Esophagus squamous epithelium (tissue), 5 donors: ENCODE data around the gene CSRP1. TPM values are rescaled to one million over a fixed set of nuclear protein-coding genes. Genes with fewer than 3 reads are reported as not detected.

ENCODE experiments used
- DNase-seq: peaks from one replicate; lab custom pipeline; 2025; lab: John Stamatoyannopoulos, UW
- H3K27ac ChIP-seq, 4 donors: fragments of 200-600 bp; sonication (generic); one replicate each; pipeline ENCODE4 v1.5.1; 2016 to 2019; ENCODE audit warnings: mild to moderate bottlenecking in 1 of 4
- H3K27me3 ChIP-seq, 4 donors: fragments of 200-600 bp; sonication (generic); 1 replicate in 3 of 4; 2 replicates in 1 of 4; pipeline versions ENCODE4 v1.5.1 to v1.6.0; 2017 to 2021; ENCODE audit warnings: antibody characterized with exemption in 1 of 4
- H3K36me3 ChIP-seq, 3 donors: fragments of 200-600 bp; sonication (generic); one replicate each; pipeline ENCODE4 v1.5.1; 2016 to 2019
- H3K4me1 ChIP-seq, 3 donors: fragments of 200-600 bp; sonication (generic); one replicate each; pipeline ENCODE4 v1.5.1; 2017 to 2019
- H3K4me3 ChIP-seq, 4 donors: fragments of 200-600 bp; sonication (generic); 1 replicate in 3 of 4; 2 replicates in 1 of 4; pipeline ENCODE4 v1.5.1; 2016 to 2019; ENCODE audit warnings: mild to moderate bottlenecking in 2 of 4, moderate library complexity in 1 of 4
- H3K9me3 ChIP-seq, 3 donors: fragments of 200-600 bp; sonication (generic); one replicate each; pipeline ENCODE4 v1.5.1; 2016 to 2019
- POLR2A ChIP-seq, 4 donors: fragments of 450-650 bp; IDR thresholded peaks; one replicate each; pipeline ENCODE4 v1.6.1; 2017; ENCODE audit warnings: antibody characterized with exemption in 4 of 4, mild to moderate bottlenecking in 4 of 4, moderate library complexity in 3 of 4
- WGBS, 2 donors: methylation state at CpG; one replicate each; pipeline ENCODE4 v1.1.5; 2018; 5-methylcytosine and 5-hydroxymethylcytosine counted together
- intact Hi-C: fragments of 100-400 bp; cut with DNase I; formaldehyde crosslinking; loops from one replicate; pipeline ENCODE4 v1.15.0; 2022
- total RNA-seq, 4 donors: library from RNA; depleted of rRNA; stranded (reverse); fragments of >200 nt; gene quantifications; one replicate each; pipeline ENCODE4 v1.1.0, GENCODE V29; 2016
- TF ChIP-seq, protein P1 (sequence below), 6 experiments: fragments of 450-650 bp in 4 of 6; fragments of 200-600 bp in 2 of 6; sonication (generic) in 2 of 6; IDR thresholded peaks; one replicate each; pipeline ENCODE4 v1.5.1; 2016 to 2019; ENCODE audit warnings: antibody characterized with exemption in 6 of 6, mild to moderate bottlenecking in 4 of 6, moderate library complexity in 4 of 6
- donor health status: DM: yes; HTN: yes; CAD: no.

Gene CSRP1
- total RNA-seq, 4 donors from 2014 or later: 243 to 1,044 (median 363) TPM

DNA sequence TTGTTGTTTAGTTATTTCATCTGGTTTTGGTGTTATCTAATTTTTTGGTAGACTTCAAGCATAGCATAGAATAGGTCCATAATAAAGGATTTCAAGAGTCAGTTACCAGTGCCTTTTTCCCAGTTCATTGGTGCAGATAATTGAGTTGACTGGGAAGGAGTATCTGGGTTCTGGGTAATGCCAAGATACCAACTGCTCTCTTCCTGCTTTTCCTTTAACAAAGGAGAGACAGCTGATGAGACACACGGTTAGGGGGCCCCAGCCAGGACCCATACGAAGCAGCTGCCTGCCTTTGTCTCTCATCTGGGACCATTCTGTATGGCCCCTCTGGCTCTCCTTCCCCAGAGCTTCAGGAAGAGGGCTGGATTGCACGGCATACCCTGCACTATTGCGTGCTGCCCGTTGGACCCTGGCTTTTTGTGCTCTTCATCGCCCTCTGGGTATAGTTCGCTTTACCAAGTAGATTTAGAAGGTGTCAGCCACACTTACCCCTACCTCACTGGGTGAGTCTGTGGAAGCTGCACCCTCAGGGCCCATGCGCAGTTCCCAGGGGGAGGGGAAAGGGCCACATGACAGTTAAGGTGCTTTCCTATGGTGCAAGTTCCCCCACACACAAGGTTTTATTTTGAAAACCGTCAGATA, 39.0 kb upstream of the CSRP1 start:
- Histone ChIP-seq H3K9me3 (no peaks in the 10 kb centered on the region), H3K27me3 (peaks cover 0 to 14% (median 0%) of the 10 kb centered on the region in 4 donors), H3K36me3 (no peaks in the 10 kb centered on the region), H3K27ac (peak overlapping the region in 1 of 4 donors; percentile 31), H3K4me3 (no peak overlapping the region), H3K4me1 (peaks cover 0 to 51% (median 22%) of the 10 kb centered on the region in 3 donors)
- intact Hi-C loops: no loop called here
- TF ChIP-seq, protein P1, sequence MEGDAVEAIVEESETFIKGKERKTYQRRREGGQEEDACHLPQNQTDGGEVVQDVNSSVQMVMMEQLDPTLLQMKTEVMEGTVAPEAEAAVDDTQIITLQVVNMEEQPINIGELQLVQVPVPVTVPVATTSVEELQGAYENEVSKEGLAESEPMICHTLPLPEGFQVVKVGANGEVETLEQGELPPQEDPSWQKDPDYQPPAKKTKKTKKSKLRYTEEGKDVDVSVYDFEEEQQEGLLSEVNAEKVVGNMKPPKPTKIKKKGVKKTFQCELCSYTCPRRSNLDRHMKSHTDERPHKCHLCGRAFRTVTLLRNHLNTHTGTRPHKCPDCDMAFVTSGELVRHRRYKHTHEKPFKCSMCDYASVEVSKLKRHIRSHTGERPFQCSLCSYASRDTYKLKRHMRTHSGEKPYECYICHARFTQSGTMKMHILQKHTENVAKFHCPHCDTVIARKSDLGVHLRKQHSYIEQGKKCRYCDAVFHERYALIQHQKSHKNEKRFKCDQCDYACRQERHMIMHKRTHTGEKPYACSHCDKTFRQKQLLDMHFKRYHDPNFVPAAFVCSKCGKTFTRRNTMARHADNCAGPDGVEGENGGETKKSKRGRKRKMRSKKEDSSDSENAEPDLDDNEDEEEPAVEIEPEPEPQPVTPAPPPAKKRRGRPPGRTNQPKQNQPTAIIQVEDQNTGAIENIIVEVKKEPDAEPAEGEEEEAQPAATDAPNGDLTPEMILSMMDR (IDR thresholded peaks at IDR 0.05): no peak
- TF ChIP-seq POLR2A (IDR thresholded peaks at IDR 0.05): no peak
- DNase-seq: no peak
- WGBS, 2 donors: 53 to 59% methylated on average over 9 of the region's 9 CpGs

DNA sequence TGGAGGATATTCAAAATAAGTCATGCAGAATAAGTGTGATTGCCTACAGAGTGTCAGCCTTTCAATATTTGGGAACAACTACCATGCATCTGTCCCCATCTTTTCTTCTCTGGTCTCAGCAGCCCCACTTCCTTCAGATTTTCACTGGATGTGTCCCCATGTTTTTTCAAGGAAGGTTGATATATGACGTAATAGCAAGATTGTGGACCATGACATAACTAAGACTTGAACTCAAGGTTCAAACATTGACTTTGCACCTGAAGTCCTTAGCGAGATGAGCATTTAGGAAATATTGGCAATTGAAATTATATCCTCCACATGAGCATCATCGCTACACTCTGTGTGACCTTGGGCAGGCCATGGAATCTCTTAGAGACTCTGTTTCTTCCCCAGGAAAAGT, 37.8 kb upstream of the CSRP1 start:
- H3K36me3 ChIP-seq: no peaks in the 10 kb centered on the region
- H3K27ac ChIP-seq: peak overlapping the region in 2 of 4 donors; percentile 19 to 27
- TF ChIP-seq POLR2A (IDR thresholded peaks at IDR 0.05): no peak
- TF ChIP-seq, protein P1 (IDR thresholded peaks at IDR 0.05): no peak
- H3K9me3 ChIP-seq: no peaks in the 10 kb centered on the region
- 88 to 91% methylated on average over 3 of the region's 3 CpGs for WGBS, 2 donors
- H3K4me3 ChIP-seq: no peak overlapping the region
- DNase-seq: no peak
- peaks cover 1 to 64% (median 31%) of the 10 kb centered on the region in 3 donors for H3K4me1 ChIP-seq
- intact Hi-C loops: no loop called here
- peaks cover 0 to 21% (median 2%) of the 10 kb centered on the region in 4 donors for H3K27me3 ChIP-seq

DNA sequence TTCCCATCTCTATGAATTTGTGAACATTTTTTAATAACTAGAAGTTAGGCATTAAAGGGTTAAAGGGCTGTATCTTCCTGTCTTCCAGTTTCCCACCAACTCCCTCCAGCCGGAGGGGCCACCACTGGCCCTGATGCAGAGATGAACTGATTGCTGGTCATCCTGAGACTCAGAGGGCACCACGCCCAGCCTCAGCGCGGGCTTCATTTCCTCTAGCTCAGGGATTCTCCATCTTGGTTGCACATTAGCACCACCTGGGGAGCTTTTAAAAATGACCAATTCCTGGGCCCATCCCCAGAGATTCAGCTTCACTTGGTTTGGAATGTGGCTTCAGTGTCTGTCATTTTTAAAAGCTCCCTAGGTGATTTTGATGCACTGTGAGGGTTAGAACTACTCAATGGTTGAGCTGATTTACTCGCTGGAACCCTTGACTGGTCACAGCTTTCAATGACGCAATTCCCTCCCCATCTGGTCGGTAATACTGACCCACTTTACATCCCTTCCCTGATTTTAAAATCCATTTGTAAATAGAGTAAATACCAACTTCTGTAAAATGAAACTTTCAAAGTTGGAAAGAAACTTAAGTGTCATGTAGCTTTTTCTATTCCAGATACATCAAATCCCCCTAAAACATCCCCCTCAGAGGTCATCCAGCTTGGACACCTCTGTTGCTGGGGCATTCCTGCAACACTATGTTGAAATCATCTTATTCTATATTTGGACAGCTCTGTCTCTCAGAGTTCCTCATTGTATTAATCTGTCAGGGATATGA, 37.1 kb upstream of the CSRP1 start:
- peak overlapping the region in 3 of 4 donors; percentile 19 to 92 (median 78) for H3K27ac ChIP-seq
- H3K36me3 ChIP-seq: no peaks in the 10 kb centered on the region
- intact Hi-C loops: no loop called here
- TF ChIP-seq, protein P1 (IDR thresholded peaks at IDR 0.05): no peak
- TF ChIP-seq POLR2A (IDR thresholded peaks at IDR 0.05): no peak
- peaks cover 8 to 65% (median 32%) of the 10 kb centered on the region in 3 donors for H3K4me1 ChIP-seq
- no peak overlapping the region for H3K4me3 ChIP-seq
- WGBS, 2 donors: 52 to 73% methylated on average over 5 to 7 of the region's 7 CpGs
- H3K27me3 ChIP-seq: peaks cover 0 to 28% (median 4%) of the 10 kb centered on the region in 4 donors
- no peaks in the 10 kb centered on the region for H3K9me3 ChIP-seq
- no peak for DNase-seq

DNA sequence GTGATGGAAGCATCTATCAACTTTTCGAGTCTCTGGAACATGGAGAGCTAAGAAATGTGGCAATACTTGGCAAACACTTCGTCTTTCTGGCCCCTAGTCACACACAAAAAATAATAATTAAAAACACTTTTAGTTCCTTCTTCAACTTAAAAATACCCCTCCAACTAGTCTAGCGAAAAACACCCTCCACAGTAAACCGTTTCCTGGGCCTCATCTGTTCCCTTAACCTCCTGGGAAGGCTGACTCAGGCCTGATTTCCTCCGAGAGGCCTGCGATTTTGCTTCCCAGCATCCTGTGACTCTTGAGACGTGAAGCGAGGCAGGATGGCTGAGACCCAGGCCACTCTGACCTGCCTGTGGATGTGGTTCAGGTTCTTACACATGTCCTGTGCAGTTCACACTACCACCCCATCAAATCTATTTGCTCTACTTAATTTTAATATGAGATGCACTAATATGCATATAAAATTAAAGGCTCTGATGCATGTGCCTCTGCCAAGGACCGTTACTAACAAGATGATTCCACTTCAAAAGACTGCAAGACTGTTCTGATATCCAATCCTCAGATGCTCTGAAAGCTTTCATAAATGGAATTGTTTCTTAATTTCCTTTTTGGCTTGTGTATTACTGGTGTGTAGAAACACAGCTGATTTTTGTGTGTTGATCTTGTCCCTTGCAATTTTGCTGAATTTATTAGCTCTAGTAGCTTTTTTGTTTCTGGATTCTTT, 35.5 kb upstream of the CSRP1 start:
- peak overlapping the region in 3 of 4 donors; percentile 78 to 96 (median 92) for H3K27ac ChIP-seq
- no peak overlapping the region for H3K4me3 ChIP-seq
- peaks cover 20 to 72% (median 43%) of the 10 kb centered on the region in 3 donors for H3K4me1 ChIP-seq
- H3K9me3 ChIP-seq: no peaks in the 10 kb centered on the region
- DNase-seq: no peak
- WGBS, 2 donors: 51 to 60% methylated on average over 9 of the region's 9 CpGs
- no peak for TF ChIP-seq POLR2A (IDR thresholded peaks at IDR 0.05)
- TF ChIP-seq, protein P1 (IDR thresholded peaks at IDR 0.05): no peak
- peaks cover 0 to 37% (median 6%) of the 10 kb centered on the region in 4 donors for H3K27me3 ChIP-seq
- no peaks in the 10 kb centered on the region for H3K36me3 ChIP-seq
- intact Hi-C loops: no loop called here
